ENCODE data around the gene SLC27A5. TPM values are rescaled to one million over a fixed set of nuclear protein-coding genes. Genes with fewer than 3 reads are reported as not detected.

SLC27A5 gene
- total and polyA plus RNA-seq, 9 of the 15 experiments (the other 6 are each of a cell fraction or from before 2014, with no cell fraction given) = 42.2 to 318 (median 64.7) TPM

DNA sequence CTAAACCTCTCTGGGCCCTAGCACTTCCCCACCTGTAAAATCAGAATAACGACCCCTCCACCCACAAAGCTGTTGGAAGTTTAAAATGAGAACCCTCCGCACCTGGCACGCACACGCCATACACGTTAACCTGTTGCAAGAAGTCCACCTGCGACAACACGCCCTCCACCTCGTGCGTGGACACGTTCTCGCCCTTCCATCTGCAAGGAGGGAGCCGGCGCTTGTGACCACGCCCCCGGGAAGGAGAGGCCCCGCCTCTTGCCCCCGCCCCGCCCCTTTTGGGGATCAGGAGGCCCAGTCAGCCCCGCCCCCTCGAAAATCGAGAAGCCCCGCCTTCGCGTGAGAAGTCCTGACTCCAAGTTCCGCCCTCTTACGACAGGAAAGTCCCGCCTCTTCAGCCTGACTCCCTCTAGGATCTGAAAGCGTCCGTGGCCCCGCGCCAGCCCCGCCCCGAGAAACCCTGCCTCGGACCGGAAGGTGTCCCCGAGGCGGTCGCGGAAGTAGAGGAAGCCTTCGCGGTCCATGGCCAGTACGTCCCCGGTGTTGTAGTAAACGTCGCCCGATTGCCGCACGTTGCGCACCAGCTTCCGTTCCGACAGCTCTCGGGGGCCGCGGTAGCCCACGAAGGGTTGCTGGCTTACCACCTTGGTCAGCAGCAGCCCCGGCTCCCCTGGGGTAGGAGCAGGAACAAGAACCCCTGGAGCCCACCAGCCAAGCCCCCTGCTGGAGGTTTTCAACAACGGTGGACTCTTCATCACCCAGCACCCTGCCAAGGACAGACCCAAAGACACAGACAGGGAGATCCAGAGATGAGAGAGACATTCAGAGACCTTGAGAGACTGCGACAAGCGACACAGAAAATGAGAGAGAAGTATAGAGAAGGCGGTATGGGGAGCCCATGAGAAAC is 12.5 kb downstream of the SLC27A5 start (continued):
- no peak for TF ChIP-seq ZKSCAN8 (CRISPR knock-in tag; IDR thresholded peaks at IDR 0.05)
- TF ChIP-seq ZKSCAN1 (IDR thresholded peaks at IDR 0.05; ENCODE audit: low read depth, low read length) = peak; percentile 76
- TF ChIP-seq, protein P1, sequence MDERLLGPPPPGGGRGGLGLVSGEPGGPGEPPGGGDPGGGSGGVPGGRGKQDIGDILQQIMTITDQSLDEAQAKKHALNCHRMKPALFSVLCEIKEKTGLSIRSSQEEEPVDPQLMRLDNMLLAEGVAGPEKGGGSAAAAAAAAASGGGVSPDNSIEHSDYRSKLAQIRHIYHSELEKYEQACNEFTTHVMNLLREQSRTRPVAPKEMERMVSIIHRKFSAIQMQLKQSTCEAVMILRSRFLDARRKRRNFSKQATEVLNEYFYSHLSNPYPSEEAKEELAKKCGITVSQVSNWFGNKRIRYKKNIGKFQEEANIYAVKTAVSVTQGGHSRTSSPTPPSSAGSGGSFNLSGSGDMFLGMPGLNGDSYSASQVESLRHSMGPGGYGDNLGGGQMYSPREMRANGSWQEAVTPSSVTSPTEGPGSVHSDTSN (CRISPR knock-in tag; IDR thresholded peaks at IDR 0.05; ENCODE audit: low read depth) = no peak
- TF ChIP-seq, protein P1 (tag; conservative IDR thresholded peaks at IDR 0.05; ENCODE audit: low read depth) = no peak
- TF ChIP-seq EZH2 (IDR thresholded peaks at IDR 0.05; ENCODE audit: borderline replicate concordance, low read depth, low read length) = no peak
- TF ChIP-seq POLR2G (IDR thresholded peaks at IDR 0.05; ENCODE audit: low read depth, low read length) = peak; percentile 94
- TF ChIP-seq KLF16 (IDR thresholded peaks at IDR 0.05) = no peak
- TF ChIP-seq U2AF1 (optimal IDR thresholded peaks at IDR 0.05; ENCODE audit: low read depth, low read length) = no peak
- TF ChIP-seq SMAD3 (CRISPR knock-in tag; conservative IDR thresholded peaks at IDR 0.05) = 0 out of 2 replicates have a peak, but pooled peaks have one; percentile 52
- TF ChIP-seq IRF2 (CRISPR knock-in tag; IDR thresholded peaks at IDR 0.05) = no peak
- no peak for TF ChIP-seq ZNF431 (CRISPR knock-in tag; IDR thresholded peaks at IDR 0.05)
- peak; percentile 64 for TF ChIP-seq POLR2B (IDR thresholded peaks at IDR 0.05; ENCODE audit: low read depth, partially characterized antibody)
- TF ChIP-seq ZNF175 (CRISPR knock-in tag; IDR thresholded peaks at IDR 0.05; ENCODE audit: low read depth) = no peak
- TF ChIP-seq FOXA1 (IDR thresholded peaks at IDR 0.05; ENCODE audit: borderline replicate concordance) = no peak
- no peak for TF ChIP-seq MECOM (CRISPR knock-in tag; IDR thresholded peaks at IDR 0.05)

Data from K562 (cell line).